GM06990 (cell line): ENCODE data around the gene CNTNAP4.

Experiments
- DNase-seq: peaks from one replicate; pipeline ENCODE4 v3.0.0-alpha.2; 2011; ENCODE audit not compliant: insufficient read length; ENCODE audit errors: extremely low read depth
- H3K27me3 ChIP-seq: replicated peaks from 2 replicates; pipeline ENCODE4 v1.6.0; 2011; ENCODE audit warnings: low read length; ENCODE audit not compliant: control insufficient read depth, insufficient read depth
- H3K36me3 ChIP-seq: 2 replicates; pipeline ENCODE4 v1.5.1; 2011; ENCODE audit warnings: low read length; ENCODE audit not compliant: control insufficient read depth, insufficient read depth
- H3K4me3 ChIP-seq: replicated peaks from 2 replicates; pipeline ENCODE4 v1.5.1; 2011; ENCODE audit warnings: low read depth, mild to moderate bottlenecking, control low read depth, low read length
- CTCF ChIP-seq: IDR thresholded peaks from 2 replicates; pipeline ENCODE4 v1.5.1; 2011; ENCODE audit warnings: low read length, control low read depth, mild to moderate bottlenecking, inconsistent platforms; ENCODE audit not compliant: insufficient read depth, poor library complexity, severe bottlenecking

The CNTNAP4 gene

GRCh38 chr16:76511203-76511602, 234.0 kb downstream of the CNTNAP4 start:
- DNase-seq: peak; percentile 33
- no peaks in the 10 kb centered on the region for H3K36me3 ChIP-seq
- no peak for TF ChIP-seq CTCF
- H3K27me3 ChIP-seq: no peaks in the 10 kb centered on the region
- no peak overlapping the region for H3K4me3 ChIP-seq

DNA sequence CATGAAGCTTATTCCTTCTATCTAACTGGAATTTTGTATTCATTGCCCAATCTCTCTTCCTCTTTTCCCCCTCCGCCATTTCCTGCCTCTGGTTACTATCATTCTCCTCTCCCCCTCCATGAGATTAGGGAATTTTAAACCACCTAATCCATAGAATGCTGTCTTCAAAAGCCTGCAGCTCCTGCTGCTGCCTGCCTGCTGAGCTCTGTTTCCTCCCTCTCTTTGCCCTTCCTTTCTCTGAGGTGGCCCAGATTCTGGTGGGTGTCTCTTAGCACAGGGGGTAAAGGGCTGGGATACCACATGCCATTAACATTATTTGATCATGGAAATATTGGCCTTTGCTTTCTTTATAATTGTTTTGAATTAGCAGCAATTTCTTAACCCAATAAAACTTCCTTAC, 241.6 kb downstream of the CNTNAP4 start:
- Histone ChIP-seq H3K4me3 (no peak overlapping the region), H3K36me3 (no peaks in the 10 kb centered on the region), H3K27me3 (no peaks in the 10 kb centered on the region)
- DNase-seq: no peak
- no peak for TF ChIP-seq CTCF

DNA sequence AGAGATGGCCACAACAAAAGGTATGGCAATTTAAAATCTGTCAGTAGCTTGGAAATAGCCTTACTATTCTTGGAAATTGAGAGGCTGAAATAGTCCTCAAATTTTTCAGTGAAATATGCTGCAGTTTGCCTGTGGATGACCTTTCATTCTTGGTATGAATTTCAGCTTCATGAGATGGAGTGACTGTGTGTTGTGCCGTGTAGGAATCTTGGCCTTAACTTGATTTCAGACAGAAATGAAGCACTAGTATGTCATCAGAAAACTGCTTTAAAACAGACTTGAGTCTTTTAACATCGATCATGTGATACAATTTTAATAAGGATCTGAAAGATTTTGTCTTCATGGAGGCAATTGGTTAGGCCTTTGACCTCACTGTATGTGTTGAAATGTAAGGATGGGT, 247.2 kb downstream of the CNTNAP4 start:
- H3K36me3 ChIP-seq: no peaks in the 10 kb centered on the region
- no peak overlapping the region for H3K4me3 ChIP-seq
- H3K27me3 ChIP-seq: no peaks in the 10 kb centered on the region
- no peak for DNase-seq
- no peak for TF ChIP-seq CTCF

DNA sequence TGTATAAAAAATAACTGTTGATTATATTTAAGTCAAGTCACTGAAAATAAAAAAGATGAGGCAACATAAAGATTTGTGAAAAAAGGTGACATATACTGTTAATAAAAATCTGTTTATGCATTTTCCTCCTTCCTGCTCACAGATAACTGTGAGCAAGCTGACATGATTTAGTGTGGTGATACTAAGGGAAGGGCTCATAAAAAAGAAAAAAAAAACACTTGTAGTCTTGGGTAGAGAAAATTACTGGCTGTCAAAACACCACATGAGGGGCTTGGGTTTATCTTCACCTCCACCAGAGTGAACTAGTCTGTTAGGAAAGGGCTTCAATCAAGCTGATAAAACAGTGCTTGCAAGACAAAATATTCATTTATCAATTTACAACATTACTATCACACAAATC, 247.6 kb downstream of the CNTNAP4 start:
- no peak for TF ChIP-seq CTCF
- no peaks in the 10 kb centered on the region for H3K36me3 ChIP-seq
- no peaks in the 10 kb centered on the region for H3K27me3 ChIP-seq

GRCh38 chr16:76527244-76527643, 250.0 kb downstream of the CNTNAP4 start:
- Histone ChIP-seq H3K36me3 (no peaks in the 10 kb centered on the region), H3K4me3 (no peak overlapping the region), H3K27me3 (no peaks in the 10 kb centered on the region)
- TF ChIP-seq CTCF: no peak
- no peak for DNase-seq

More for the DNA sequence above, 247.6 kb downstream of the CNTNAP4 start:
- H3K4me3 ChIP-seq: no peak overlapping the region
- DNase-seq: no peak

DNA sequence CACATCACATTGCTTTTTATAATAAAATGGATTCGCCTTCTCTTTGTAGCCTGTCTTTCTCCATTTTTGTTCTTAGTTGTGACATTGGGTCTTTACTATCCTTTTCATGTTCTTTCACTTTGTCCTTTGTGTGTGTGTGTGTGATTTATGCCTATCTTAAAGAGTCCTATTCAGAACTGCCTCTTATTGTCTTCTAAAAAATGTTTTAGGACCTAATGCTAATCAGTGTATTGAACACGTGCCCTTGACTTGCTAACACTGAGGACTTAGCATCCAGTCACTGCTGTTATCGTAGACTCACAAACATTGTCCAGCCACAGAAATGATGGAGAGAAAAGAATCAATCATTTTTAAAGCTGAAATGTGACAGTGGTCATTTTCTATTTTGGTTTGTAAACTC, 251.9 kb downstream of the CNTNAP4 start:
- Histone ChIP-seq H3K4me3 (no peak overlapping the region), H3K27me3 (no peaks in the 10 kb centered on the region), H3K36me3 (no peaks in the 10 kb centered on the region)
- no peak for TF ChIP-seq CTCF
- no peak for DNase-seq
